ENCODE data around the gene ZC2HC1C.

DNA sequence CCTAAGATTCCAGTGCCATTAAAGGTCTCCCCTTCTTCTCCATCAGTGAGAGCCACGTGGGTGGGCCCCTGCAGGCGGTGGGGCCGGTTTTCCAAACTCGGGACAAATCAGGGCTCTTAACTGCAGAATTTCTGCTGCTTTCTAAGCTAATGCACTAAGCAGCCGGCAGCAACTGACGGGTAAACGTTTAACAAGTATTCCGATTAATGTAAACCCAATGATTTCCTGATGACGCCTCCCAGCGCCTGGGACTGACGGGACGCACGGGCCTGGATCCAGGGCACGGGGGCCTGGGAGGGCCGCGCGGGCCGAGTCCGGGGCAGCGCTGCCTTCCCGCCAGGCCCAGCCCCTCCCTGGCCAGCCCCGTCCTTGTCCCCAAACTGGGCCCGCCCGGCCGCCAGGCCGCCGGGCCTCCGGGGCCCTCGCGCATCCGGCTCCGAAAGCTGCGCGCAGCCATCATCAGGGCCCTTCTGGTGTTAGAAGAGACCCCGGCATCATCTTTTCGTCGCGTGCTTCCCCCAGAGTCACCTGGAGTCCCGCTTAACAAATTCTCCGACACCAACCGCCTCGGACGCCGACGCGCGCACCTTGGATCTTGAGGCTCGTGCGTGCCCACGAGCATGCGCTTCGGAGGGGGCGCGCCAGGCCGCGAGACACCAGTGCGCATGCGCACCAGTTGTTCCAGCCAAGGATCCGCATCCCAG, 18.4 kb upstream of the ZC2HC1C start, which contains the start of gene MLH3:
- no peak for TF ChIP-seq CTCF (IDR thresholded peaks at IDR 0.05; ENCODE audit: insufficient read depth, low read length, poor library complexity, severe bottlenecking)
- no peak for TF ChIP-seq EZH2phosphoT487 (conservative IDR thresholded peaks at IDR 0.05; ENCODE audit: low read length)

Data from SU-DHL-6 (cell line).